ENCODE data around the gene HDAC4. TPM values are rescaled to one million over a fixed set of nuclear protein-coding genes. Genes with fewer than 3 reads are reported as not detected.

Gene HDAC4
- total RNA-seq, 1 donor from 2014 or later: 11.8 TPM

GRCh38 chr2:239349453-239350135 is 51.2 kb downstream of the HDAC4 start:
- Mint-ChIP-seq H3K27ac (ENCODE audit: unreplicated experiment) (no peak overlapping the region), H3K9me3 (ENCODE audit: unreplicated experiment) (peaks cover under 1% of the 10 kb centered on the region), H3K27me3 (ENCODE audit: low read depth, unreplicated experiment) (no peaks in the 10 kb centered on the region), H3K4me3 (ENCODE audit: unreplicated experiment) (no peak overlapping the region), H3K36me3 (ENCODE audit: low read depth, unreplicated experiment) (peaks cover 11% of the 10 kb centered on the region), H3K4me1 (ENCODE audit: low read depth, unreplicated experiment) (no peaks in the 10 kb centered on the region)
- Histone ChIP-seq H3K36me3 (ENCODE audit: insufficient read depth, low read length) (no peaks in the 10 kb centered on the region), H3K79me2 (ENCODE audit: insufficient read depth, low read length) (peaks cover 13% of the 10 kb centered on the region), H4K20me1 (ENCODE audit: insufficient read depth, low read length) (peaks cover 24% of the 10 kb centered on the region), H3K9ac (ENCODE audit: low read length) (no peak overlapping the region), H2AFZ (ENCODE audit: low read depth, low read length) (no peak overlapping the region), H3K4me1 (ENCODE audit: insufficient read depth, low read length) (peaks cover 5% of the 10 kb centered on the region), H3K27ac (ENCODE audit: low read depth, low read length) (no peak overlapping the region), H3K4me2 (ENCODE audit: low read length) (no peak overlapping the region), H3K27me3 (ENCODE audit: insufficient read depth, low read length) (no peaks in the 10 kb centered on the region), H3K9me3 (ENCODE audit: insufficient read depth, low read depth, low read length) (peaks cover 3% of the 10 kb centered on the region), H3K4me3 (ENCODE audit: insufficient read depth, low read depth, low read length) (no peak overlapping the region)
- DNase-seq (ENCODE audit: low read depth) (no peak), FAIRE-seq (no peak)
- TF ChIP-seq EZH2 (IDR thresholded peaks at IDR 0.05; ENCODE audit: insufficient read depth, low read length): no peak
- TF ChIP-seq CTCF (IDR thresholded peaks at IDR 0.05; ENCODE audit: insufficient read depth, low read depth, low read length): no peak

GRCh38 chr2:239348563-239349452 is 52.0 kb downstream of the HDAC4 start:
- no peaks in the 10 kb centered on the region for H3K36me3 ChIP-seq (ENCODE audit: insufficient read depth, low read length)
- H3K27ac ChIP-seq (ENCODE audit: low read depth, low read length): no peak overlapping the region
- Mint-ChIP-seq H3K36me3 (ENCODE audit: low read depth, unreplicated experiment) (peaks cover 13% of the 10 kb centered on the region), H3K9me3 (ENCODE audit: unreplicated experiment) (no peaks in the 10 kb centered on the region), H3K27me3 (ENCODE audit: low read depth, unreplicated experiment) (no peaks in the 10 kb centered on the region), H3K4me1 (ENCODE audit: low read depth, unreplicated experiment) (no peaks in the 10 kb centered on the region), H3K27ac (ENCODE audit: unreplicated experiment) (no peak overlapping the region), H3K4me3 (ENCODE audit: unreplicated experiment) (no peak overlapping the region)
- H3K27me3 ChIP-seq (ENCODE audit: insufficient read depth, low read length): no peaks in the 10 kb centered on the region
- no peak overlapping the region for H3K9ac ChIP-seq (ENCODE audit: low read length)
- H3K9me3 ChIP-seq (ENCODE audit: insufficient read depth, low read depth, low read length): no peaks in the 10 kb centered on the region
- H3K4me2 ChIP-seq (ENCODE audit: low read length): no peak overlapping the region
- TF ChIP-seq CTCF (IDR thresholded peaks at IDR 0.05; ENCODE audit: insufficient read depth, low read depth, low read length): no peak
- TF ChIP-seq EZH2 (IDR thresholded peaks at IDR 0.05; ENCODE audit: insufficient read depth, low read length): no peak
- peaks cover 30% of the 10 kb centered on the region for H4K20me1 ChIP-seq (ENCODE audit: insufficient read depth, low read length)
- no peak overlapping the region for H2AFZ ChIP-seq (ENCODE audit: low read depth, low read length)
- peaks cover 13% of the 10 kb centered on the region for H3K79me2 ChIP-seq (ENCODE audit: insufficient read depth, low read length)
- H3K4me3 ChIP-seq (ENCODE audit: insufficient read depth, low read depth, low read length): no peak overlapping the region
- DNase-seq (ENCODE audit: low read depth) (no peak), FAIRE-seq (no peak)
- H3K4me1 ChIP-seq (ENCODE audit: insufficient read depth, low read length): peaks cover 8% of the 10 kb centered on the region
